H1 (cell line): ENCODE results near the gene TSEN54.

Experiments
- CEBPB ChIP-seq: IDR thresholded peaks from 2 replicates; pipeline ENCODE4 v1.6.1; 2012; ENCODE audit warnings: low read depth, low read length
- CTCF ChIP-seq, 3 experiments: IDR thresholded peaks; 1 replicate in 2 of 3; 2 replicates in 1 of 3; pipeline versions ENCODE4 v1.5.1 to v1.6.1; 2011; ENCODE audit warnings: low read length in 3 of 3, mild to moderate bottlenecking in 3 of 3, inconsistent platforms in 2 of 3, low read depth in 1 of 3, moderate library complexity in 1 of 3; ENCODE audit not compliant: insufficient read depth in 1 of 3; ENCODE audit errors: control extremely low read depth in 1 of 3
- EP300 ChIP-seq, 2 experiments: IDR thresholded peaks; 1 replicate in 1 of 2; 2 replicates in 1 of 2; pipeline ENCODE4 v1.6.1; 2011 to 2012; ENCODE audit warnings: low read depth in 2 of 2, low read length in 2 of 2, mild to moderate bottlenecking in 2 of 2, borderline replicate concordance in 1 of 2, inconsistent platforms in 1 of 2, moderate library complexity in 1 of 2
- EZH2 ChIP-seq: fragments of 200-600 bp; sonication (generic); IDR thresholded peaks from 2 replicates; pipeline ENCODE4 v1.7.1; 2012; ENCODE audit warnings: low read depth, mild to moderate bottlenecking, moderate library complexity, low read length, inconsistent platforms; ENCODE audit not compliant: severe bottlenecking
- JUND ChIP-seq: IDR thresholded peaks from 2 replicates; pipeline ENCODE4 v1.6.1; 2011; ENCODE audit warnings: mild to moderate bottlenecking, improper control_type of control experiment, low read length
- MAFK ChIP-seq: IDR thresholded peaks from 2 replicates; pipeline ENCODE4 v1.6.1; 2012; ENCODE audit warnings: low read depth, mild to moderate bottlenecking, improper control_type of control experiment, low read length
- MAX ChIP-seq: IDR thresholded peaks from 2 replicates; pipeline ENCODE4 v1.6.1; 2012; ENCODE audit warnings: inconsistent platforms
- POLR2AphosphoS5 ChIP-seq: IDR thresholded peaks from 2 replicates; pipeline ENCODE4 v1.6.1; 2011; ENCODE audit warnings: low read depth, low read length
- RFX5 ChIP-seq: IDR thresholded peaks from 2 replicates; pipeline ENCODE4 v1.6.1; 2011; ENCODE audit warnings: low read depth, low read length, improper control_type of control experiment, borderline replicate concordance
- SIN3A ChIP-seq, 2 experiments: IDR thresholded peaks in 1 of 2; conservative IDR thresholded peaks in 1 of 2; 2 replicates each; pipeline ENCODE4 v1.6.1; 2011 to 2012; ENCODE audit warnings: low read length in 2 of 2, improper control_type of control experiment in 1 of 2, low read depth in 1 of 2, mild to moderate bottlenecking in 1 of 2
- SRF ChIP-seq: IDR thresholded peaks from 2 replicates; pipeline ENCODE4 v1.6.1; 2011; ENCODE audit warnings: mild to moderate bottlenecking, low read depth, low read length, moderate library complexity
- TBP ChIP-seq: IDR thresholded peaks from 2 replicates; pipeline ENCODE4 v1.6.1; 2011; ENCODE audit warnings: low read depth, low read length, improper control_type of control experiment
- TCF12 ChIP-seq: IDR thresholded peaks from 2 replicates; pipeline ENCODE4 v1.6.1; 2011; ENCODE audit warnings: low read depth, mild to moderate bottlenecking, low read length
- ZNF274 ChIP-seq: IDR thresholded peaks from 2 replicates; pipeline ENCODE4 v1.7.0; 2012; ENCODE audit warnings: low read length, borderline replicate concordance; ENCODE audit errors: extremely low read depth

- no peak for TF ChIP-seq TCF12
- no peak for TF ChIP-seq TBP
- no peak for TF ChIP-seq JUND
- no peak for TF ChIP-seq POLR2AphosphoS5
- no peak for TF ChIP-seq EP300 (IDR thresholded peaks at IDR 0.05; ENCODE audit: borderline replicate concordance in 1 of 2, low read depth in 2 of 2, low read length in 2 of 2)
- no peak for TF ChIP-seq CEBPB
- no peak for TF ChIP-seq CTCF (IDR thresholded peaks at IDR 0.05; ENCODE audit: control extremely low read depth in 1 of 3, insufficient read depth in 1 of 3, low read depth in 1 of 3, low read length in 3 of 3)
- no peak for TF ChIP-seq RFX5
- TF ChIP-seq EZH2, result no peak
- TF ChIP-seq ZNF274, result no peak
- no peak for TF ChIP-seq SRF
- TF ChIP-seq SIN3A (conservative IDR thresholded peaks at IDR 0.05 in 1 of 2, IDR thresholded peaks at IDR 0.05 in 1 of 2; ENCODE audit: low read depth in 1 of 2, low read length in 2 of 2), result no peak
- TF ChIP-seq MAFK, result no peak
- TF ChIP-seq MAX, result no peak
These were observed 57.7 kb downstream of the TSEN54 start for GRCh38 chr17:75573994-75574393.
